HG02970 (cell line): ENCODE measurements around the gene AOC3.
"Not testable (repeated sequence)": the region's sequence is repeated elsewhere in the genome, so short reads cannot be mapped to it uniquely, and the experiment has no call there.

Experiments
- ATAC-seq: cut with Tn5 transposase; IDR thresholded peaks from one replicate; pipeline ENCODE4 v1.9.1; 2021; ENCODE audit warnings: mild to moderate bottlenecking, moderate library complexity, moderate number of reproducible peaks; ENCODE audit not compliant: unreplicated experiment, low FRiP score

Gene AOC3

GRCh38 chr17:42886283-42887176 lies 35.5 kb downstream of the AOC3 start:
- no peak for ATAC-seq

GRCh38 chr17:42889809-42890208 lies 38.8 kb downstream of the AOC3 start:
- no peak for ATAC-seq

DNA sequence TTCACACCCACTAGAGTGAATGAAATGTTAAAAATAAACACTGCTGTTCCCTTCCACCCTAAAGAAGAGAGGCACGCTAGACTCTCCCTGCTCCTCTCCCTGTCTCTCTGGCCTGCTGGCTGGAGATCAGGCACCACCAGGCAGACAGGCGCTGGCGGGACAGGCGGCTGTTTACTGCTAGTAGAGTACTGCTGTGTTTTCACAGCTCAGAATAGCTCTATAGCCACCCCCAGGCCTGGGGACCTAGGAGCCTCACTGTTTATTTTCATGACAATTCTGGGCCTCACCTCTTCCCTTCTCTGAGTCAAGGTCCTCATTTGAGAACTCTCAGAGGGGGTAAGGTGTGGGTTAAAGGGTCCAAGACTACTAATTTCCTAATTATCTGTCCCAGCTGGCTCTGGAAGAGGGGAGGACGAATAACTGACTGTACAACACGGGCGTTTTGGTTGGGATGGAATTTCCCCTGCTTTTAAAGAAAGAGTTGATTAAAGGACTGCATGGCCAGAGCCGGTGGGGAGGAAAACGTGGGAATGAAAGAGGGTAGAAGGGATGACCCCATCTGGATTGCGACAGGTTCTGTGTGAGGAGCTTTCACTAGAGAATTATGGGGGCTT lies 40.6 kb downstream of the AOC3 start:
- no peak for ATAC-seq

DNA sequence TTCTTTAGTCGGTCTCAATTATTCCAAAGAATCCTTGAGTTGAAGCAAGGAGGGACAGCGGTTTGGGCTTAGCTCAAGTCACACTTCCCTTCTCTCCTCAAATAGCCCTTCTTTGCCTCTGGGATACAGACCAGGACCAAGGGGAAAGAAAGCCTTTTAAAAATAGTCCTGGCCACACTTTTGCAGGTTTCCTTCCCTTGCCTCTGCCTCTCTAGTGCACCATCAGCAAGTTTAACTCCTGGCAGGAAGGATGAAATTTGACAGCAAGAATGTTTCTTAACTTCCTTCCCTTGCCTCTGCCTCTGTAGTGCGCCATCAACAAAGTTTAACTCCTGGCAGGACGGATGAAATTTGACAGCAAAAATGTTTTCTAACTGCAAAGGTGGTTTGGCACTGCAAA lies 42.4 kb downstream of the AOC3 start:
- ATAC-seq: no peak

- no peak for ATAC-seq
Observed at GRCh38 chr17:42894283-42895184, 43.5 kb downstream of the AOC3 start.

- ATAC-seq: no peak
Observed at GRCh38 chr17:42895185-42895555, 44.2 kb downstream of the AOC3 start.

DNA sequence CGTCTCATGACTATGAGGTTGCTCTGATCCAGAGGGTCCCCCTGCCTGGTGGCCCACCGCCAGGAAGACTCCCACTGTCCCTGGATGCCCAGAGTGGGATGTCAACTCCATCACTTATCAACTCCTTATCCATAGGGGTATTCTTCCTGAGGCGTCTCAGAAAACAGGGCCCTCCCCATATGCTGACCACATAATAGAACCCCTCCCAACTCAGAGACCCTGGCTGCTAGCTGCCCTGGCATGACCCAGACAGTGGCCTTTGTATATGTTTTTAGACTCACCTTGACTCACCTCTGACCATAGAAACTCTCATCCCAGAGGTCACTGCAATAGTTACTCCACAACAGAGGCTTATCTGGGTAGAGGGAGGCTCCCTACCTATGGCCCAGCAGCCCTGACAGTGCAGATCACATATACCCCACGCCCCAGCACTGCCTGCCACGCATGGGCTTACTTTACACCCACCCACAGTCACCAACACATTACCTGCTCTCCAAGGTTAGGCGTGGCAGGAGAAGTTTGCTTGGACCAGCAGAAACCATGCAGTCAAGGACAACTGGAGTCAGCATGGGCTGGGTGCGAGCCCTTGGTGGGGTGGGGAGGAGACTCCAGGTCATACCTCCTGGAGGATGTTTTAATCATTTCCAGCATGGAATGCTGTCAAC lies 47.3 kb downstream of the AOC3 start:
- ATAC-seq: no peak

DNA sequence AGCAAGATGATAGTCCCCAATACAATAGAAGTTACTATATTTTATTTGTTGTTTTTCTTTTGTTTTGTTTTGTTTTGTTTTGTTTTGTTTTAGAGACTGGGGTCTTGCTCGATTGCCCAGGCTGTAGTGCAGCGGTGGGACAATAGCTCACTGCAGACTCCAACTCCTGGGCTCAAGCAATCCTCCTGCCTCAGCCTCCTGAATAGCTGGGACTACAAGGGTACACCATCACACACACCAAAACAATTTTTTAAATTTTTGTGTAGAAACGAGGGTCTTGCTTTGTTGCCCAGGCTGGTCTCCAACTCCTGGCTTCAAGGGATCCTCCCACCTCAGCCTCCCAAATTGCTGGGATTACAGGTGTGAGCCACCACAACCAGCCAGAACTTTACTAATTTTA lies 49.0 kb downstream of the AOC3 start:
- ATAC-seq: not testable (repeated sequence)

GRCh38 chr17:42900460-42901331 lies 49.7 kb downstream of the AOC3 start, which contains the start of gene G6PC1:
G6PC1 (plus strand) TSS chr17:42900799; CDS start chr17:42900877, 78 bp downstream.
- ATAC-seq: no peak

- no peak for ATAC-seq
Observed at GRCh38 chr17:42901535-42902229, 50.7 kb downstream of the AOC3 start.

- ATAC-seq: no peak
Observed at GRCh38 chr17:42904110-42904469, 53.1 kb downstream of the AOC3 start.

GRCh38 chr17:42906772-42907446 lies 55.9 kb downstream of the AOC3 start:
- ATAC-seq: no peak
